GM12874 (cell line): ENCODE measurements around the gene TMEM132C.

Experiments
- TF ChIP-seq, protein P1 (sequence below): IDR thresholded peaks from 2 replicates; pipeline ENCODE4 v1.5.1; 2011; ENCODE audit warnings: low read depth, mild to moderate bottlenecking, control low read depth, low read length, moderate library complexity; ENCODE audit not compliant: insufficient read depth

The TMEM132C gene

DNA sequence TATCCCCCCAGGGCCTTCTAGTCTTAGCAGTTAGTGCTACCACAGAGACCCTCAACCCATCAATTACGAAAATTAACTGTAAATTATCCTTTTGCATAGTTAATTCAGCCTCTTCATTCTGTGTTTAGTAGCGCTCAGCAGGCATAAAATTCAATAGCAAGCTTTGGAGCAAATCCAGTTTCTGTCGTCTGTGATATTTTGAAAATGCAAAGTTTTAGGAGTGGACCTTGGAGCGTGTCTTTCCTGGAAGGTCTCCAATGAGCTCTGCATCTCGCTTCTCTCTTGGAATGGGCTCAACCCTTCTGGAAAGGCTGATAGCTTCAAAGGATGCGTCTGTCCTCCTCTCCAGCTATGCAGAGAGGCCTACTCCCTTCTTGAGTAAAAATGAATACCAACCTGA is 333.9 kb downstream of the TMEM132C start:
- TF ChIP-seq, protein P1, sequence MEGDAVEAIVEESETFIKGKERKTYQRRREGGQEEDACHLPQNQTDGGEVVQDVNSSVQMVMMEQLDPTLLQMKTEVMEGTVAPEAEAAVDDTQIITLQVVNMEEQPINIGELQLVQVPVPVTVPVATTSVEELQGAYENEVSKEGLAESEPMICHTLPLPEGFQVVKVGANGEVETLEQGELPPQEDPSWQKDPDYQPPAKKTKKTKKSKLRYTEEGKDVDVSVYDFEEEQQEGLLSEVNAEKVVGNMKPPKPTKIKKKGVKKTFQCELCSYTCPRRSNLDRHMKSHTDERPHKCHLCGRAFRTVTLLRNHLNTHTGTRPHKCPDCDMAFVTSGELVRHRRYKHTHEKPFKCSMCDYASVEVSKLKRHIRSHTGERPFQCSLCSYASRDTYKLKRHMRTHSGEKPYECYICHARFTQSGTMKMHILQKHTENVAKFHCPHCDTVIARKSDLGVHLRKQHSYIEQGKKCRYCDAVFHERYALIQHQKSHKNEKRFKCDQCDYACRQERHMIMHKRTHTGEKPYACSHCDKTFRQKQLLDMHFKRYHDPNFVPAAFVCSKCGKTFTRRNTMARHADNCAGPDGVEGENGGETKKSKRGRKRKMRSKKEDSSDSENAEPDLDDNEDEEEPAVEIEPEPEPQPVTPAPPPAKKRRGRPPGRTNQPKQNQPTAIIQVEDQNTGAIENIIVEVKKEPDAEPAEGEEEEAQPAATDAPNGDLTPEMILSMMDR, result no peak

DNA sequence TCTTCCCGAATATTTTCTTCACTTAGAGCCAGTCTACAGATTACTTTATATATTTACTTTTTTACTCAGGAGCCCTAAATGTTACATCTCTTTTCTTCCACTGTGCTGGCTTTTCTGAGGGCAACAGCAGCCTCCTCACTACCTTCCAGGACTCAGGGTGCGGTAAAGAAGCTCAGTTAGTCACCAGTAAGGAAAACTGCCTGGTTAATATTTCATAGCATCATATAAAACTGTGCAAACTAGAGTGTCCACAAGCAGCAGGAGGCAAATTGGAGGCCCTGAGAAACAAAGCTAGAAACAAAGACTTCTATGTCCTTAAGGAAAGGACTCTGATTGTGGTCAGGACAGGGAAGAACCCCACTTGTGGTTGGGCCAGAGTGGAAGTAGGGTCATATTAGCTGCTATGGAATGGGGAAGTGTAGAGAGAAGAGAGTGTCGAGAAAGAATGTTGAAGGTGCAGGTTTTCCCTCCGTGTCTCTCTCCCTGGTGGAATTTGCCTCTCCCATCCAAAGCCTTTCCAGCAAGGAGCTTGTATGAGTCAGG is 336.7 kb downstream of the TMEM132C start:
- TF ChIP-seq, protein P1, result no peak

DNA sequence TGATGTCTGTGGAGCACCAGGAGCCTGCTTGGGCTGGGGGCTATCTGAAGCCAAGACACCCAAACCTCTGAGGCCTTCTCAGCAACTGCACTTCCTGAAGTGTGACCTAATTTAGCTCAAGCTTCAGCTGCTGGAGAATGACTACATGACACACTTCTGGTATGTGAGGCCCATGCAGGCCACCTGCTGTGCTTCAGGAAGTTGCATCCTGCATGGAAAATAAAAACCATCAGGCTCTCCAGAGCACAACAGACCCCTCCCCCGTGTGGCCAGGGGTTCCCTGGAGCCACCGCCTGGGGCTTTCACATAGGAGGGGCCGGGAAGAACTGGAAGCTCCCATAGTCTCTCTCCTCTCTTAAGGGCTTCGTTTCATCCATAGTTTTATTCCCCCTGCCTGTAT is 339.1 kb downstream of the TMEM132C start:
- TF ChIP-seq, protein P1, result no peak

DNA sequence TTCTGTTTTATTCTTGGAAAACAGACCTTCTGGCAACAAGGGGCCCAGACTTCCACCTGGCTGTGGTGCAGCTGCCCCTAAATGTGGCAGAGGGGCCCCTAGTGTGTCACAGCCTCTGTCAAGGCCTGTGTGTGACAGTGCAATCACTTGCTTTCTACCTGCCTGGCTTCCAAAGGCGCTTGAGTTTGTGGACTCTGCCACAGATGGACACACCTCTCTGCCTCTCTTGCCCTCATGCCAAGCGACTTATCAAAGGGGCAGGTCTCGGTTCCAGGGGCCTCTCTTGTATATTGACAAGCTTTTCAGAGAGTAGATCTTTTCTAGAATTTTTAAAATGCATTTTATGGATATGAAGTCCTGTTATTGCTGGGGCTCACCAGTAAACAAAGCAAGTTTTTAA is 339.6 kb downstream of the TMEM132C start:
- TF ChIP-seq, protein P1, result no peak

DNA sequence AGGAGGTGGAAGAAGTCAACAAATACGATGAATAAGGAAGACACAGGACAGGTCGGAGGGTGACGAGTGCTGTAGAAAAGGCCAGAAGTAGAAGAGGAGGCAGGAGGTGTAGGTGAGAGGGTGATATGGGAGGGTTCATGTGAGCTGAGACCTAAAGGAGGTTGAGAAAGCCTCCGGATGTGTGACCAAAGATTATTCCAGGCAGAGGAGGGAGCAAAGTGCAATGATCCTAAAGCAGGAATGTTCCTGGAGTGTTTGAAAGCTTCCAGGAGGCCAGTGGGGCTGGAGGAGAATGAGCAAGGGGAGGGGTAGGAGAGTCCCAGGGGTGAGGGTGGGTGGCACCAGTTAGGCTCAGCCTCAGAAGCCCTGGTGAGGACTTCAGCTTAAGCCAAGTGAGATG is 340.0 kb downstream of the TMEM132C start:
- TF ChIP-seq, protein P1, result no peak

DNA sequence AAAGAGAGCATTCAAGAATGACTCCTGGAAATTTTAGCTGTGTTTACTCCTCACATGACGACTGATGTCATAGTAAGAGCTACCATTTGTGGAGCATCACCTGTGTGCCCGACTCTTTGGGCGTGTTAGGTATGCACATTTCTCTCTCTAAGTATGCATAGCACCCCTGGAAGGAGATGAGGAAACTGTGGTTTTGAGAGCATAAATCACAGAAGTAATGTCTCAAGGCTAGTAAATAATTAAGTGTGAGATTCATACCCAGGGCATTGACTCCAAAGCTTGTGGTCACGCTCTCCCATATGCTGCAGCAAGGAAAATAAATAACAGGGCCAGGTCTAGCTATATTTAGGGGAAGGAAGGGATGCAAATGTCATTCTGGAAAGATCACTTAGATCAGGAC is 340.7 kb downstream of the TMEM132C start:
- TF ChIP-seq, protein P1, result no peak

DNA sequence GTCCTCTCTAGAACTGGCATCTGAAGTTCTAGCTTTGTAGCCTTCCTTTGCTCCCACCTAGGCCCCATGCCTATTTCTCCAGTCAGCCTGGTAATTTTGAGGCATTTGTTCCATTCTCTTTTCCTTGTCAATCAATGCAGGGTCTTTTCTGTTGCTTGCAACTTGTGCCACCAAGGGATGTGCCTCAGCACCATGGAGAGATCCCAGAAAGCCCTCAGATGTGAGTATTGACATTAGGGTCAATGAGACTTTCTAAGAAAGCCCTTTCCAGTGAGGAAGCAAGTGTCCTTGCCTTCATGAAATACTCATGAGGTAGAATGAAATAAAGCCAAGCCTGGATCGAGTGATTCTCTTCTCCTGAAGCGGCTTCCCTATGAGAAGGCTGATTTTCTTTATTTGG is 342.9 kb downstream of the TMEM132C start:
- TF ChIP-seq, protein P1, result no peak
